AG04450 (cell line): ENCODE data around the gene TRIM28. TPM values are rescaled to one million over a fixed set of nuclear protein-coding genes. Genes with fewer than 3 reads are reported as not detected.

Source experiments
- CTCF ChIA-PET: fragments of 300-600, 350-600 bp; formaldehyde crosslinking; extraction: SDS; loops from one replicate; lab custom pipeline; 2022; ENCODE audit warnings: antibody characterized with exemption, inconsistent platforms; lab: Charles Lee
- POLR2A ChIA-PET: fragments of 350-600 bp; formaldehyde crosslinking; extraction: SDS; loops from one replicate; lab custom pipeline; 2021; ENCODE audit warnings: antibody characterized with exemption, inconsistent platforms; lab: Yijun Ruan, JAX
- DNase-seq: peaks from one replicate; pipeline ENCODE4 v3.0.0-alpha.2; 2011; ENCODE audit warnings: low read depth, low spot score
- H3K27ac ChIP-seq: one replicate; pipeline ENCODE4 v1.5.1; 2012; ENCODE audit warnings: low read depth, low read length, control low read depth
- H3K27me3 ChIP-seq: one replicate; pipeline ENCODE4 v1.6.0; 2012; ENCODE audit warnings: low read length; ENCODE audit not compliant: control insufficient read depth, insufficient read depth
- H3K4me3 ChIP-seq: 2 replicates; pipeline ENCODE4 v1.5.1; 2011; ENCODE audit warnings: mild to moderate bottlenecking, low read depth, low read length, control low read depth
- H3K9me3 ChIP-seq: 2 replicates; pipeline ENCODE4 v1.5.1; 2012; ENCODE audit warnings: low read length; ENCODE audit not compliant: control insufficient read depth, insufficient read depth
- polyA plus RNA-seq: library from polyadenylated mRNA; depleted of rRNA; stranded (reverse); fragments of >200 nt; gene quantifications from 2 replicates; pipeline ENCODE4 v1.2.3, GENCODE V29; 2011
- TF ChIP-seq, protein P1 (sequence below): IDR thresholded peaks from 2 replicates; pipeline ENCODE4 v1.5.1; 2011; ENCODE audit warnings: low read depth, low read length, control low read depth, inconsistent platforms

Gene TRIM28
- polyA plus RNA-seq, 1 experiment, result 313 TPM

DNA sequence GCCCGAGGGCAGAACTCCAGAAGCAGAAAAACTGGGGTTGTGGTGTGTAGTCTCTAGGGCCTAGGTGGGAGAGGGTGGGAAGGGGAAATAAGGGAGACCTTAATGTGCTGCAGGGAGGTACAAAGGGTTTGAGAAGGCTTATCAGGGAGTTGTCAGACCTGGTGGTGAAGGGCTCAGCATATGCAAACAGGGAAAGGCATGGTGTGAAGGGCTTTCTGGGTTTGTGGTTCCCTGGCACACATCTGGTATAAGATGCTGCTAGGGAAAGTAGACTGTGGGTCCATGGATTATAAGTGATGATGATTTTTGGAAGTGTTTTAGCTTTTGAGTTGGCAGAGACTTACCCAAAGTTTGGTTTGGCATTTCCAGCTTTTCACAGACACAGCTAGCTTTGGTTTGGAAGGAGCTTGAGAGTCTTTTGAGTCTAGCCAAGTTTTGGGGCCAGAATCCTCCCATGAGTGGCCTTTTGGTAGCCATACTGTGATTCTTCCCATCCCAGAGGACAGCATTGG is 2.2 kb downstream of the TRIM28 start:
- Histone ChIP-seq H3K9me3 (no peaks in the 10 kb centered on the region; the same call in 1 of the 2 replicates), H3K27ac (no peak overlapping the region), H3K4me3 (peak overlapping the region; percentile 84), H3K27me3 (no peaks in the 10 kb centered on the region)
- no peak for DNase-seq
- ChIA-PET POLR2A (interaction anchor here (1.2 to 3.2 kb wide), 3 partner anchors 8 to 27 kb away, joined by 5 to 54 read pairs (median 47); partner anchors contain the start of genes CHMP2A and ZBTB45), CTCF (no interaction called here)
- TF ChIP-seq, protein P1, sequence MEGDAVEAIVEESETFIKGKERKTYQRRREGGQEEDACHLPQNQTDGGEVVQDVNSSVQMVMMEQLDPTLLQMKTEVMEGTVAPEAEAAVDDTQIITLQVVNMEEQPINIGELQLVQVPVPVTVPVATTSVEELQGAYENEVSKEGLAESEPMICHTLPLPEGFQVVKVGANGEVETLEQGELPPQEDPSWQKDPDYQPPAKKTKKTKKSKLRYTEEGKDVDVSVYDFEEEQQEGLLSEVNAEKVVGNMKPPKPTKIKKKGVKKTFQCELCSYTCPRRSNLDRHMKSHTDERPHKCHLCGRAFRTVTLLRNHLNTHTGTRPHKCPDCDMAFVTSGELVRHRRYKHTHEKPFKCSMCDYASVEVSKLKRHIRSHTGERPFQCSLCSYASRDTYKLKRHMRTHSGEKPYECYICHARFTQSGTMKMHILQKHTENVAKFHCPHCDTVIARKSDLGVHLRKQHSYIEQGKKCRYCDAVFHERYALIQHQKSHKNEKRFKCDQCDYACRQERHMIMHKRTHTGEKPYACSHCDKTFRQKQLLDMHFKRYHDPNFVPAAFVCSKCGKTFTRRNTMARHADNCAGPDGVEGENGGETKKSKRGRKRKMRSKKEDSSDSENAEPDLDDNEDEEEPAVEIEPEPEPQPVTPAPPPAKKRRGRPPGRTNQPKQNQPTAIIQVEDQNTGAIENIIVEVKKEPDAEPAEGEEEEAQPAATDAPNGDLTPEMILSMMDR, result no peak

DNA sequence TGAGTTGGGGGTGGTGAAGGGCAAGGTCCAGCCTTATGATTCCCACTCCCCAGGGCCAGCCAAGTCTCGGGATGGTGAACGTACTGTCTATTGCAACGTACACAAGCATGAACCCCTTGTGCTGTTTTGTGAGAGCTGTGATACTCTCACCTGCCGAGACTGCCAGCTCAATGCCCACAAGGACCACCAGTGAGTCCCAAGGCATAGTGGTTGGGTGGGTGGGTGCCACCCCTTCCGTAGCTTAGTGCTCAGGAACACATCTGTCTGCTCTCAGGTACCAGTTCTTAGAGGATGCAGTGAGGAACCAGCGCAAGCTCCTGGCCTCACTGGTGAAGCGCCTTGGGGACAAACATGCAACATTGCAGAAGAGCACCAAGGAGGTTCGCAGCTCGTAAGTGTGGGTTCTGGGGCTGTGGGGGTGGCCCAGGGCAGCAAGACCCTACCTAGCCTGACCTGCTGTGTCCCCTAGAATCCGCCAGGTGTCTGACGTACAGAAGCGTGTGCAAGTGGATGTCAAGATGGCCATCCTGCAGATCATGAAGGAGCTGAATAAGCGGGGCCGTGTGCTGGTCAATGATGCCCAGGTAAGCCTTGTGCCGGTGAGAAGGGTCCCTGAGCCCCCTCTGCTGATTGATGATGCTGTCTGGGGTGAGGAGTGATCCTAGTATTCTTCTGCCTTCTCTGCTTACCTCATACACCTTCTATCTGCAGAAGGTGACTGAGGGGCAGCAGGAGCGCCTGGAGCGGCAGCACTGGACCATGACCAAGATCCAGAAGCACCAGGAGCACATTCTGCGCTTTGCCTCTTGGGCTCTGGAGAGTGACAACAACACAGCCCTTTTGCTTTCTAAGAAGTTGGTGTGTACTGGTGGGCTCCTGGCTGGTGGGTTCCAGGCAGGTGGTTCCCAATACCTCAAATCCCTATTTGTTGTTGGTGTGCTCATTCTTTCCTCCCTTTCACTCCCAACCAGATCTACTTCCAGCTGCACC is 3.8 kb downstream of the TRIM28 start:
- no peak for DNase-seq
- TF ChIP-seq, protein P1, result no peak
- Histone ChIP-seq H3K27me3 (no peaks in the 10 kb centered on the region), H3K9me3 (no peaks in the 10 kb centered on the region; the same call in 1 of the 2 replicates), H3K4me3 (peak overlapping the region; percentile 84; the same call in 1 of the 2 replicates), H3K27ac (no peak overlapping the region)
- ChIA-PET CTCF (no interaction called here), POLR2A (interaction anchor here (1.2 kb wide), 1 partner anchor 7 kb away, joined by 5 read pairs; the partner anchor contains the start of gene CHMP2A)

DNA sequence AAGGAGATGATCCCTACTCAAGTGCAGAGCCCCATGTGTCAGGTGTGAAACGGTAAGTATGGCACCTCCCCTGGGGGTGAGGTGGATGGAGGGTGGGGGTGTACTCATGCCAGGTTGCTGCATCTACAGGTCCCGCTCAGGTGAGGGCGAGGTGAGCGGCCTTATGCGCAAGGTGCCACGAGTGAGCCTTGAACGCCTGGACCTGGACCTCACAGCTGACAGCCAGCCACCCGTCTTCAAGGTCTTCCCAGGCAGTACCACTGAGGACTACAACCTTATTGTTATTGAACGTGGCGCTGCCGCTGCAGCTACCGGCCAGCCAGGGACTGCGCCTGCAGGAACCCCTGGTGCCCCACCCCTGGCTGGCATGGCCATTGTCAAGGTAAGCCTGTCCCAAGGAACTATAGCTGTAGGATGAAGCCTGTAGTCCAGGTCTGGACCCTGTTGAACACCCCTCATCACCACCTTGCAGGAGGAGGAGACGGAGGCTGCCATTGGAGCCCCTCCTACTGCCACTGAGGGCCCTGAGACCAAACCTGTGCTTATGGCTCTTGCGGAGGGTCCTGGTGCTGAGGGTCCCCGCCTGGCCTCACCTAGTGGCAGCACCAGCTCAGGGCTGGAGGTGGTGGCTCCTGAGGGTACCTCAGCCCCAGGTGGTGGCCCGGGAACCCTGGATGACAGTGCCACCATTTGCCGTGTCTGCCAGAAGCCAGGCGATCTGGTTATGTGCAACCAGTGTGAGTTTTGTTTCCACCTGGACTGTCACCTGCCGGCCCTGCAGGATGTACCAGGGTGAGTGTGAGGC is 5.2 kb downstream of the TRIM28 start:
- H3K9me3 ChIP-seq, result no peaks in the 10 kb centered on the region; the same call in 1 of the 2 replicates
- TF ChIP-seq, protein P1, result no peak
- H3K27me3 ChIP-seq, result no peaks in the 10 kb centered on the region
- H3K4me3 ChIP-seq, result no peak overlapping the region
- no peak for DNase-seq
- CTCF ChIA-PET, result no interaction called here
- POLR2A ChIA-PET, result interaction anchor here (0.6 to 1.1 kb wide), 2 partner anchors 27 to 28 kb away, joined by 3 to 4 read pairs; no protein-coding TSS in a partner anchor
- H3K27ac ChIP-seq, result no peak overlapping the region

DNA sequence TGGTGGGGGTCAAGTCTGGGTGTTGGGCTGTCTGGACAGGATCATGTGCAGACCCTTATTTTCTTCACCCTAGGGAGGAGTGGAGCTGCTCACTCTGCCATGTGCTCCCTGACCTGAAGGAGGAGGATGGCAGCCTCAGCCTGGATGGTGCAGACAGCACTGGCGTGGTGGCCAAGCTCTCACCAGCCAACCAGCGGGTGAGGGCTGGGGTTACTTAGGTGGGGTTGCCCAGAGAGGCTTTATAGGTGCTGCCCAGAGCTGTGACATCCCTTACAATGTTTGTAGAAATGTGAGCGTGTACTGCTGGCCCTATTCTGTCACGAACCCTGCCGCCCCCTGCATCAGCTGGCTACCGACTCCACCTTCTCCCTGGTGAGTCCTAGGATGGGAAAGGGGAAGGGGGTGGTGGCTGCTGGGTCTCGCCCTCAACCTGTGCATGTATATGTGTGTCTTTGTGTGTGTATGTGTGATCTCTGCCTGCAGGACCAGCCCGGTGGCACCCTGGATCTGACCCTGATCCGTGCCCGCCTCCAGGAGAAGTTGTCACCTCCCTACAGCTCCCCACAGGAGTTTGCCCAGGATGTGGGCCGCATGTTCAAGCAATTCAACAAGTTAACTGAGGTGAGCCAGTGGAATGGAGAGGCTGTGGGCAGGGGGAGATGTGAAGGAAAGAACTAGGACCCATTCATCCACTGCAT is 5.9 kb downstream of the TRIM28 start:
- no peak overlapping the region for H3K4me3 ChIP-seq
- no peaks in the 10 kb centered on the region; the same call in 1 of the 2 replicates for H3K9me3 ChIP-seq
- no peak for DNase-seq
- TF ChIP-seq, protein P1, result no peak
- no peak overlapping the region for H3K27ac ChIP-seq
- ChIA-PET POLR2A (interaction anchor here (0.6 to 1.1 kb wide), 2 partner anchors 26 to 28 kb away, joined by 3 to 4 read pairs; no protein-coding TSS in a partner anchor), CTCF (no interaction called here)
- H3K27me3 ChIP-seq, result no peaks in the 10 kb centered on the region
